Mononuclear cell (primary cell): ENCODE measurements around the gene TMEM221. TPM values are rescaled to one million over a fixed set of nuclear protein-coding genes. Genes with fewer than 3 reads are reported as not detected.

ENCODE experiments used
- H3K27me3 ChIP-seq: 2 replicates; pipeline ENCODE4 v1.6.0; 2011; ENCODE audit warnings: low read length, control low read depth; ENCODE audit not compliant: insufficient read depth
- H3K4me1 ChIP-seq: 2 replicates; pipeline ENCODE4 v1.5.1; 2011; ENCODE audit warnings: mild to moderate bottlenecking, low read length, control low read depth; ENCODE audit not compliant: insufficient read depth
- H3K4me3 ChIP-seq: 2 replicates; pipeline ENCODE4 v1.5.1; 2011; ENCODE audit warnings: mild to moderate bottlenecking, low read length, moderate library complexity
- H3K9me3 ChIP-seq: 2 replicates; pipeline ENCODE4 v1.5.1; 2011; ENCODE audit warnings: low read depth, mild to moderate bottlenecking, control low read depth, low read length
- total RNA-seq: library from RNA; depleted of rRNA; stranded (reverse); fragments of >200 nt; gene quantifications from one replicate; pipeline ENCODE4 v1.2.3, GENCODE V29; 2012

Gene TMEM221
- total RNA-seq, 1 donor, result not detected

DNA sequence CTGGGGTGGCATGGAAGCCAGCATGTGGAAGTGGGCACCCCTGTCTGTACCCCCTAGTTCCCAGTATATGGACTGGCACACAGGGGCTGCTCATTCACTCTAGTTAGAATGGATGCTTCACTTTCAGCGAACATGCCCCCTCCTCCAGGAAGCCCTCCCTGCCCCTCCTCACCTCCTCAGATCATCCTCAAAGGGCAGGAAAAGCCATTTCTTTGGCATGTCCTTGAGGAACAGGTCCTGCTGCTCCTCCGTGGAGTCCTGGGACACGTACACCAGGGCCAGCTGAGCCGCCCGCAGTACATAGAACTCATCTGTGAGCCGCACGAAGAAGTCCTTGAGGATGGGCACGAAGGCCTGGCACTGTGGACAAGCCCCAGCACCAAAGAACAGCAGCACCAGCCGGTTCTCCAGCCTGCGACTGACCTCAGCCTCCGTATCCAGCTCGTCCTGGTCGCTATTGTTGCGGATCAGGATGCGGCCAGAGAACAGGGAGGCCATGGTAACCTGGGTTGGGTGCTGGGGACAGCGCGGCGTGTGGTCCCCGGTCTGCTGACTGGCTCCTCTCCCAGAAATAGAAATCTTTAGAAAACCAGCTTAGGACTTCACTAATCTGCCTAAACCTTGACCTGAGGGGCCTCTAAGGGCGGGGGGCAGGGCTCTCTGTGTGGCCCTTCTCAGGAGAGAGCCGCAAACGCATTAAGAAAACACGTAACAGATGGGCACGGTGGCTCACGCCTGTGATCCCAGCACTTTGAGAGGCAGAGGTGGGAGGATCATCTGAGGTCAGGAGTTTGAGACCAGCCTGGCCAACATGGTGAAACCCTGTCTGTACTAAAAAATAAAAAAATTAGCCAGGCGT is 12.1 kb upstream of the TMEM221 start, which contains the start of gene NXNL1:
Gene NXNL1 (minus strand): TSS at position 555 of the 859 bp plus-strand sequence. CDS start 57 bp downstream, at position 498.
- Histone ChIP-seq H3K4me1 (no peaks in the 10 kb centered on the region), H3K9me3 (no peaks in the 10 kb centered on the region), H3K27me3 (peaks cover 17% of the 10 kb centered on the region), H3K4me3 (no peak within 1 kb of the TSS)

DNA sequence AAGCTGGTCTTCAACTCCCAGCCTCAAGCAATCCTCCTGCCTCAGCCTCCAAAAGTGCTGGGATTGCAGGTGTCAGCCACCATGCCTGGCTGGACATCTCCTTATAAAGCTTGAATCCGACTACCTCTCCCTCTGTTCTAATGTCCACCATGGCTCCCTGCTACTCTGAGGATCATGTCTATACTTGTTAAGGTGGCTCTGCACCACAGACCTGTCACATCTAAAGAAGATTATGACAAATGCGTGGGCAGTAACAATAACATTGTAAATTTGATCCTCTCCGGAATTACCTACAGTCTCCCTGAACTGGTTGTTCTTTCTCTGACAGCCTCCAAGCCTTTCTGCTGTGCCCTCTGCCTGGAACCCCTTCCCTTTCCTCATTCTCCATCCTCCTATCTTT is 10.5 kb upstream of the TMEM221 start:
- H3K4me3 ChIP-seq, result no peak overlapping the region
- no peaks in the 10 kb centered on the region for H3K9me3 ChIP-seq
- peaks cover 23% of the 10 kb centered on the region for H3K27me3 ChIP-seq
- no peaks in the 10 kb centered on the region for H3K4me1 ChIP-seq

DNA sequence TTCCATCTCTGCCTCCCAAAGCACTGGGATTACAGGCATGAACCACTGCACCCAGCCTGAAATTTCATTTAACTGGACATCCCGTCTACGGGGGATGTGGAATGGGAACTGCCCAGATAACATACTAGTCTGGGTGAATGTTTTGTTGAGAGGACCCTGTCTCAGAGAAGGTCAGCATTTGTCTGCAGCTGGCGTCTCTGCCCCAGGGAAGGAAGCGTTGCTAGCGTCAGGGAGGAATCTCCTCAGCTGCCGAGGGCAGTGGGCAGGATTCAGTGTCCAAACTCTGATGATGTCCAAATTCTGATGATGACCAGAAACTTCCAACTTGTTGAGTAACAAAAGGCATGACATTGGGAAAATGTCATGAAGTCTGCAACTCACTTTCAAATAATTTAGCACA is 9.1 kb upstream of the TMEM221 start:
- no peaks in the 10 kb centered on the region for H3K4me1 ChIP-seq
- no peak overlapping the region for H3K4me3 ChIP-seq
- H3K9me3 ChIP-seq, result no peaks in the 10 kb centered on the region
- H3K27me3 ChIP-seq, result peaks cover 27% of the 10 kb centered on the region

DNA sequence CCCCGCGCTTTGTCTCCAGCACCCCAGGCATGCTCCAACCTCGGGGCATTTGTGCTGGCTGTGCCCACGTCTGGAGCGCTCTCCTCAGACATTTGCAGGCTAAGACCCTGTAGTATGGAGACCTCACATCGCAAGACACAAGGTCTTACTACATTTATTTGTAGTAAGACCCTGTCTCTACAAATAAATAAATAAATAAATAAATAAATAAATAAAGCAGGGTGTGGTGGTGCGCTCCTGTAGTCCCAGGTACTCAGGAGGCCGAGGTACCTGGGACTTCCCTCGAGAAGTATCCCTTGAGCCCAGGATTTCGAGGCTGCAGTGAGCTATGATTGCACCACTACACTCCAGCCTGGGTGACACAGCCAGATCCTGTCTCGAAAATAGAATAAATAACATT is 7.7 kb upstream of the TMEM221 start:
- H3K4me1 ChIP-seq, result no peaks in the 10 kb centered on the region
- no peak overlapping the region for H3K4me3 ChIP-seq
- peaks cover 27% of the 10 kb centered on the region for H3K27me3 ChIP-seq
- H3K9me3 ChIP-seq, result no peaks in the 10 kb centered on the region

DNA sequence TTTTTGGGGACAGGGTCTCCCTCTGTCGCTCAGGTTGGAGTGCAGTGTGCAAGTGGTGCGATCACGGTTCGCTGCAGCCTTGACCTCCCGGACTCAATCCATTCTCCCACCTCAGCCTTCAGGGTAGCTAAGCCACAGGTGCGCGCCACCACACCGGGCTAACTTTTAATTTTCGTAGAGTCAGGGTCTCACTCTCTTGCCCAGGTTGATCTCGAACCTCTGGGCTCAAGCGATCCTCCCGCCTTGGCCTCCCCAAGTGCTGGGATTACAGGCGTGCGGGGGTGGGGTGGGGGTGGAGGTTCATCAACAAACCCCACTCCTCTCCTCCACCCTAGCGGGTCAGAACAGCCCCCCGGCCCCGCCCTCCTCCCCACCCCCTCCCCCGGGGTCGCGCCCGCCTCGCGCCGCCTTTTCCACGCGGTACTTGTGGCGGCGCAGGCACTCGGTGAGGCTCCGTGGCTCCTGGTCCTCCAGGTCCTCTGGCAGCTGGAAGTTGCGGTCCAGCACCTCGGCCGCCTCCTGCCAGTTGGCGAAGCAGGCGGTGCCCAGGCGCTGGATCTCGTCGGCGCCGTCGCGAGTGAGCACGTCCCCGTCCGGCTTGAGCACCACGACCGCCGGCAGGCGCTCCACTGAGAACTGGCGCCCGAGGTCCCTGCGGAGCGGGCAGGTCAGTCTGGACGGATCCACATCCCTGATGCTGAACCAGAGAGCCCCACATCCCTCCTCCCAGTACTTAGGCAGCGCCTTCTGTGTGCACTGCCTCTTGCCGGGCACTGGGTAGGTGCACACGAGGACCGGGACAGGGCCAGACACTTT is 7.0 kb upstream of the TMEM221 start:
- H3K27me3 ChIP-seq, result peaks cover 27% of the 10 kb centered on the region
- no peak overlapping the region for H3K4me3 ChIP-seq
- no peaks in the 10 kb centered on the region for H3K9me3 ChIP-seq
- peaks cover 6% of the 10 kb centered on the region for H3K4me1 ChIP-seq

DNA sequence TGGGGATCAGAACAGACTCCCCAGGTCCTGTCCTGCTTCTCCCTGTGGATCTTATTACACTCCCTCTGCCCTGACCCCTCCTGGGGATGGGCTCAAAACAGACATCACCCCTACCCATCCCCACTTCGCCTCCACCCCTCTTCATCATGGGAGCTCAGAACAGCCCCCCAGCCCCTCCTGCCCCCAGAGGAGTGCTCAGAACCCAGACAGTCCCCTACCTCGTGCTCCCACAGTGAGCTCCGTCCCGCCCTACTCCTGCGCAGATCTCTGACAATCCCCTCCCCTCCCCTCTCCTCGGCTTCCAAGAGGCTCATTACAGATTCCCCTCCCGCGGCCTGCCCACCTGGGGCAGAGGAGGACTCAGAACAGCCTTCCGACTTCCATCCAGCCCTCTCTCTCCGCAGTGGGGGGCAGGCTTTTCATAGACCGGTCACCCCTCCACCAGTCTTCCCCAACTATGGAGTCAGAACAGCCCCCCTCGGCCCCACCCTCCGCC is 6.2 kb upstream of the TMEM221 start:
- Histone ChIP-seq H3K27me3 (peaks cover 30% of the 10 kb centered on the region), H3K9me3 (no peaks in the 10 kb centered on the region), H3K4me1 (peaks cover 10% of the 10 kb centered on the region), H3K4me3 (no peak overlapping the region)

DNA sequence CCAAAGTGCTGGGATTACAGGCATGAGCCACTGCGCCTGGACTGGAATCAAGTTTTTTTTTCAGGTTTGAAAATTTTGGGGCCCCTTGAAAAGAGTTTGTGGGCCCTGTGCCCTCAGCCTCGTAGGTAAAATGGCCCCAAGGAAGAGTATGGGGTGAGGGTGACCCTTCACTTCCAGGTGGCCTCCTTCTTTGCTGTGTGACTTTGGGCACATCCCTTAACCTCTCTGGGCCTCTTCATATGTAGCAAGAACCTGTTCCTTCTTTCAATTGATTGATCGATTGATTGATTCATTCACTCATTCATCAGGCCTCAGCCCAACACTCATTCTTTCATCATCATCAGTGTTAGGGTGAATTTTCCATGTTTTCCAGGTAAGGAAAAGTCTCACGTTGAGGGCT is 3.4 kb upstream of the TMEM221 start:
- peaks cover 31% of the 10 kb centered on the region for H3K27me3 ChIP-seq
- H3K4me3 ChIP-seq, result no peak overlapping the region
- H3K4me1 ChIP-seq, result peaks cover 14% of the 10 kb centered on the region
- no peaks in the 10 kb centered on the region for H3K9me3 ChIP-seq

DNA sequence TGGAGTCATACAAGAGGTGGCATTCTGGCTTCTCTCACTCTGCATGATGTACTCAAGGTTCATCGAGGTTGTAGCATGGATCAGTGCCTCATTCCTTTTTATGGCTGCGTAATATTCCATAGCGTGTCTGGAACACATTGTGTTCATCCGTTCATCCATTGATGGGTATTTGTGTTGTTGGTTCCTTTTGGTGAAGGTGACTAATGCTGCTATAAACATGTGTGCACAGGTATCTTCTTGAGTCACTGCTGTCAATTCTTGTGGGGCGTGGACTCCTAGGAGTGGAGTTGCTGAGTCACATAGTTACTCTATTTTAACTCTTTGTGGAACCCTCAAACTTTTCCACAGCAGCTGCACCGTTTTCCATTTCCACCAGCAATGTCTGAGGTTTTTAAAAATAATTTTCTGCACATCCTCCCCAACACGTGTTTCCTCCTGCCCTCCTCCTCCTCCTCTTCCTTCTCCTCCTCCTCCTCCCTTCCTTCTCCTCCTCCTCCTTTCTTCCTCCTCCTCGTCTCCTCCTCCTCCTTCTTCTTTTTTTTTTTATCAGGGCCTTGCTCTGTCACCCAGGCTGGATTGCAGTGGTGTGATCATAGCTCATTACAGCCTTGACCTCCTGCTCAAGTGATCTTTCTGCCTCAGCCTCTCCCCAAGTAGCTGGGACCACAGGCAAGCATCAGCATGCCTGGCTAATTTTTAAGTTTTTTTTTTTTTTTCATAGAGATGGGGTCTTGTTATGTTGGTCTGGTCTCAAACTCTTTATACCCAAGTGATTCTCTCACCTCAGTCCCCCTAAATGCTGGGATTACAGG is 2.0 kb upstream of the TMEM221 start:
- peaks cover 14% of the 10 kb centered on the region for H3K4me1 ChIP-seq
- no peaks in the 10 kb centered on the region for H3K9me3 ChIP-seq
- peaks cover 21% of the 10 kb centered on the region for H3K27me3 ChIP-seq
- no peak overlapping the region for H3K4me3 ChIP-seq

DNA sequence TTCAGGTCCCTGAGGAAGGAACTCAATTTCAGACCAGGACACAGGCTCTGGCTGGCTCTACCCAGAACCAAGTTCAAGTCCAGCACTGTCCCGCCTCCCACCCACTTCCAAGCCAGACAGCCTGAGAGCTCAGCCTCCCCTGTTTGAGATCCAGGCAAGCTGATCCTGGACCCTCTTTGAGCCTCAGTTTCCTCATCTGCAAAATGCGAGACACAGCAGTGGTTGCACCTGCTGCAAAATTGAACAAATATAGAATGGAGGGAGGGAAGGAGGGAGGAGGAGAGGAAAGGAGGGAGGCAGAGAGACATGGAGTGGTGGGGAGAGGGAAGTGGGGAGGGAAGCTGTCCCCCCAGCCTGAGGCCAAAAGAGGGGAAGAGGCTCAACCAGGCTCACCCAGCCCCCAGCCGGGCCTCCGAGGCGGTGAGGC is 751 bp downstream of the TMEM221 start:
- no peak overlapping the region for H3K4me3 ChIP-seq
- no peaks in the 10 kb centered on the region for H3K9me3 ChIP-seq
- peaks cover 14% of the 10 kb centered on the region for H3K4me1 ChIP-seq
- peaks cover 12% of the 10 kb centered on the region for H3K27me3 ChIP-seq

DNA sequence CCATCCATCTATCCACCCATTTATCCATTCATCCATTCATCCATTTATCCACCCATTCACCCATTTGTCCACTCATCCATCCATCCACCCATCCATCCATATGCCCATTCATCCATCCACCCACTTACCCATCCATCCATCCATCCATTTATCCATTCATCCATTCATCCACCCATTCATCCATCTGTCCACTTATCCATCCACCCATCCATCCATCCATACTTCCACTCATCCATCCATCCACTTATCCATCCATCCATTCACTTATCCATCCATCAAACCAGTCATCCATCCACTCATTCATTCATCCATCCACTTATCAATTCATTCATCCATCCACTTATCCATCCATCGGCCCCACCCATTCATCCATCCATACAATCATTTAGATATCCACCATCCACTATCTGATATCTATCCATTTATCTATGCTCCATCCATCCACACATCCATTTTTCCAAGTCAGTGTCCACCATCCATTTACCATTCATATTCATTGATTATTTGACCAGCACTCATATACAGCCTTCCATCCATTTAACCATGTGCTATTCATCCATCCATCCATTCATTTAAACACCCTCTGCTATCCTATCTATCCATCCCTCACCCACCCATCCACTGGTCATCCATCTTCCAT is 2.8 kb downstream of the TMEM221 start:
- no peaks in the 10 kb centered on the region for H3K9me3 ChIP-seq
- no peak overlapping the region for H3K4me3 ChIP-seq
- peaks cover 9% of the 10 kb centered on the region for H3K4me1 ChIP-seq
- H3K27me3 ChIP-seq, result peaks cover 12% of the 10 kb centered on the region

DNA sequence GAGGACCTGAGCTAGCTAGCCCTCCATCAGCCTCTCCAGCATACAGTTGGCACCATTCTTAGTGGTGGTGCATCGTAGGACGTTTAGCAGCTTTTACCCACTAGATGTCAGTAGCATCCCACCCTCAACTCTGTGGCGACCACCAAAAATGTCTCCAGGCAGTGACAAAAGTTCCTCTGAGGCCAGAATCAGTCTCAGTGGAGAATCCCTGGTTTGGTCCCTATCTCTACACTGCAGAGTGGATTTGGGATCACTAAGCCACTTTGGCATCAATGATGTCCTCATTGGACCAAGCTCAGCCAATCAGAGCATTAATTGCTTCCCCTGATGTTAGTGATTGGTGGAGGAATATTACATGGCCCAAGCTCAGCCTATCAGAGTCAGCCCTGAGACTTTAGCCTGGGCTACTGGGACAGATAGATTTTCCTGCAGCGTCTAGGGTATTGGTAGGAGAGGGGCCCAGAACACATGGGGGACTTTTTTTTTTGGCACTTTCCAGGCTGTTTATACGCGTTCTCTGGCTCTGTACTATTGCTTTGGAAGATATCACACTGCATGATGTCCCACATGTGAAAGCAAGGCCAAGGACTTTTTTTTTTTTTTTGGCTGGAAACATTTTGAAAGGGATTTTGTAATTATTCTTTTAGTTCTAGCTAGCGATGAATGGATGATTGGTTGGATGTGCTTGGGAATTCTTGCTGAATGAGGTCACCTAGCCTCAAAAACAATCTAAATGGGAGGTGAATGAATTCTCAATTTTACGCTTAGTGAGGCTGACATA is 7.0 kb downstream of the TMEM221 start:
- Histone ChIP-seq H3K4me1 (no peaks in the 10 kb centered on the region), H3K27me3 (no peaks in the 10 kb centered on the region), H3K4me3 (no peak overlapping the region), H3K9me3 (no peaks in the 10 kb centered on the region)

DNA sequence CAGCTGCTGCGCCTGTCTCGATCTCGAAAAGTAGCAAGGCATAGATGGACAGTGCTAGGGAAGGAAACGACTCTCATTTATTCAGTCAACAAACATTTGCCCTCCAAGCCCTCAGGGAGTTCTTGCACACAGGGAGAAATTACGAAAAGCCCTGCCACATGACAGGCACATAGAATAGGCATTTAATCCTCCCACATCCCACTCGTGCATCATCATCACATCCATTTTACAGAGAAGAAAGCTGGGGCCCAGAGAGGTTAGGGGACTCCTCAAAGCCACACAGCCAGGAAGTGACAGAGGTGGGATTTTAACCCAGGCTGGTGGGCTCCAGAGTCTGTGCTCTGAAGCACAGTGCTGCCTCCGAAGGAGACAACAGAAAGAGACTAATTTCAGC is 11.6 kb downstream of the TMEM221 start:
- Histone ChIP-seq H3K4me1 (no peaks in the 10 kb centered on the region), H3K4me3 (no peak overlapping the region), H3K27me3 (no peaks in the 10 kb centered on the region), H3K9me3 (no peaks in the 10 kb centered on the region)

DNA sequence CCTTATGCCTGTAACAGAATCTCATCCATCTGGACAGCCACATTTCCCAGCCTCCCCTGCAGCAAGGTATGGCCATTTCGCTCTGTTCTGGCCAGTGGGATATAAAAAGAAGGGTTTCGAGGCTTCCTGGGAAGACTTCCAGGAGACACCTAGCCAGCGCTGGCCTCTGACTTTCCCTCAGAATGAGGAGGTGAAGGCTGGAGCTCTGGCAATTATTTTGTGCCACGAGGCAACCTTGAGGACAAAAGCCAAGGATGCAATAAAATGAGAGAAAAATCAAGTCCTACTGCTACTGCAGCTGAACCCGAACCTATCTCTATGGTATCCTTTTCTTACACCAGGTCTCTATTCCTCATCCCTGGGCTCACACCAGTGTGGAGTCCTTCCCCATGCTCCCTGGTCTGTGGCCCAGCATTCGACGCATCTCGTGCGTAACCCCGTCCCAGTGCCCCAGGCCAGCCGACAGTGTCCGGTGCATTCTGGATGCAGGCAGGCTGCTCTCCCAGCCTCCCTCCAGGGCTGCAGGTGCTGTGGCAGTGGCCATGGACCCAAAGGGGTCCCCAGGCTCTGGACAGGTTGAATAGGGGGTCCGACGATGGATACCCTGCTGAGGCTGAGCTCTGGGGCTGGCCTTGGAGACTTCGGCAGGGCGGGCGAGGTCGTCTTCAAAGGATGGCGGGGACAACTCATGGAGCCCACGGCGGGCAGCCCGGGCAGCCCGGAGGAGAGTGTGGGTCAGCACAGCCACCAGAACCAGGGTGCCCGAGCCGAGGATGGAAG is 12.2 kb downstream of the TMEM221 start:
- no peak overlapping the region for H3K4me3 ChIP-seq
- H3K9me3 ChIP-seq, result no peaks in the 10 kb centered on the region
- H3K27me3 ChIP-seq, result no peaks in the 10 kb centered on the region
- no peaks in the 10 kb centered on the region for H3K4me1 ChIP-seq
